ENCODE results near the gene SHLD2. TPM values are rescaled to one million over a fixed set of nuclear protein-coding genes. Genes with fewer than 3 reads are reported as not detected.
A peak's percentile ranks its signal among the peaks of the same experiment; 100 is the strongest.

The SHLD2 gene
- total RNA-seq, 2 experiments from 2014 or later, result 34.3 to 37.3 TPM

DNA sequence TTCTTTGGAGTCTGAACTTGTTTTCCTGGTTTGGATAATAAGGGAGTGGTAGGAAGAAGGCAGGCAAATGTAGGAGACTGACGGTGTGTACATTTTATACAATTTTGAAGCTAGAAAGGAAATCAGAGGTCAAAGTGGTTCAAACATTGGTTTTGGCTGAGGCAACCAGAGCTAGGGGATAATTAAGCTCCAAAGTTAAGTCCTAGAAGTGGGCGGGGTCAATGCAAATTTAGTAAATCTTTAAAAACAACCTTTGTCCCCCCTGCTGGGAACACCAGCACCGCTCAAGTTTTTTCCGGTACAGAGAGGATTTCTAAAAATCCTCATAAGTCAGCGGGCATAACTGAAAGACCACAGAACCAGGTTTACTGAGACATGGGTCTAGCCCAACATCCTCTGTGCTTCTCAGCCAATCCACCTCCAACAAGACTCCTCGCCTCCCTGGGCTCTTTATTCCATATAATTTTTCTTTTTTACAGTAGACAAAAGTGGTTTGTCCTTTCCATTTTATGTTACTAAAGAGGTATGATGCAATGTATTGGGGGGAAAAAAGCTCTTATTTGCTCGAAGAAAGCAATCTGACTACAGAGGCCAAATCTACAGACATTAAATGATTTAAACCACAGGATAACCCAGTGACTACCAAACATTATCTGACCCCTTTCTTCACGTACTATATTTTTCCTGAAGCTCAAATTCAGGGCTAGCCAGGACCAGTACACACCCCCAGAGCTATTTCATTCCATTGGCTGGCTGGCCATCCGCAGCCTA is 2.0 kb upstream of the SHLD2 start:
- ChIA-PET POLR2A (interaction anchor here (0.5 to 2.1 kb wide), 6 partner anchors 9 to 116 kb away, joined by 3 to 7 read pairs (median 4); no protein-coding TSS in a partner anchor), CTCF (ENCODE audit: unreplicated experiment) (no interaction called here)
- peak; percentile 54 for DNase-seq (ENCODE audit: low spot score)
- peaks cover 28% of the 10 kb centered on the region for H4K20me1 ChIP-seq (ENCODE audit: insufficient read depth, low read length)
- H3K4me1 ChIP-seq (ENCODE audit: insufficient read depth, low read length, poor library complexity, severe bottlenecking), result peaks cover 44% of the 10 kb centered on the region
- BruUV-seq (replicated peaks), result TSS peak; percentile 54
- peak overlapping the region; percentile 89 for H3K4me2 ChIP-seq (ENCODE audit: low read length)
- H2AFZ ChIP-seq (ENCODE audit: low read length), result no peak overlapping the region
- intact Hi-C loops (cut with micrococcal nuclease; ENCODE audit: unreplicated experiment), result loop anchor here (10.0 kb wide), 3 partner anchors 698 to 1902 kb away; partner anchors contain the start of genes FAS and STAMBPL1
- peak overlapping the region; percentile 78 for H3K27ac ChIP-seq (ENCODE audit: low read depth, low read length, poor library complexity, severe bottlenecking)
- peaks cover 44% of the 10 kb centered on the region for H3K36me3 ChIP-seq (ENCODE audit: insufficient read depth, low read length)
- no peaks in the 10 kb centered on the region for H3K9me2 ChIP-seq (ENCODE audit: insufficient read depth, low read length)
- TF ChIP-seq, protein P1, sequence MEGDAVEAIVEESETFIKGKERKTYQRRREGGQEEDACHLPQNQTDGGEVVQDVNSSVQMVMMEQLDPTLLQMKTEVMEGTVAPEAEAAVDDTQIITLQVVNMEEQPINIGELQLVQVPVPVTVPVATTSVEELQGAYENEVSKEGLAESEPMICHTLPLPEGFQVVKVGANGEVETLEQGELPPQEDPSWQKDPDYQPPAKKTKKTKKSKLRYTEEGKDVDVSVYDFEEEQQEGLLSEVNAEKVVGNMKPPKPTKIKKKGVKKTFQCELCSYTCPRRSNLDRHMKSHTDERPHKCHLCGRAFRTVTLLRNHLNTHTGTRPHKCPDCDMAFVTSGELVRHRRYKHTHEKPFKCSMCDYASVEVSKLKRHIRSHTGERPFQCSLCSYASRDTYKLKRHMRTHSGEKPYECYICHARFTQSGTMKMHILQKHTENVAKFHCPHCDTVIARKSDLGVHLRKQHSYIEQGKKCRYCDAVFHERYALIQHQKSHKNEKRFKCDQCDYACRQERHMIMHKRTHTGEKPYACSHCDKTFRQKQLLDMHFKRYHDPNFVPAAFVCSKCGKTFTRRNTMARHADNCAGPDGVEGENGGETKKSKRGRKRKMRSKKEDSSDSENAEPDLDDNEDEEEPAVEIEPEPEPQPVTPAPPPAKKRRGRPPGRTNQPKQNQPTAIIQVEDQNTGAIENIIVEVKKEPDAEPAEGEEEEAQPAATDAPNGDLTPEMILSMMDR (conservative IDR thresholded peaks at IDR 0.05; ENCODE audit: low read length), result no peak
- no peak for TF ChIP-seq EZH2phosphoT487 (IDR thresholded peaks at IDR 0.05; ENCODE audit: borderline replicate concordance, low read depth, low read length)
- peaks cover 76% of the 10 kb centered on the region for H3K79me2 ChIP-seq (ENCODE audit: insufficient read depth, low read depth, low read length)
- H3K4me3 ChIP-seq (ENCODE audit: low read depth, low read length, poor library complexity, severe bottlenecking), result peak overlapping the region; percentile 92
- no peaks in the 10 kb centered on the region for H3K9me3 ChIP-seq (ENCODE audit: low read length)

GRCh38 chr10:87093632-87094372 is 1.2 kb upstream of the SHLD2 start:
- Histone ChIP-seq H3K27ac (ENCODE audit: low read depth, low read length, poor library complexity, severe bottlenecking) (peak overlapping the region; percentile 78), H3K9me2 (ENCODE audit: insufficient read depth, low read length) (no peaks in the 10 kb centered on the region), H2AFZ (ENCODE audit: low read length) (peak overlapping the region; percentile 60; the same call in 1 of the 2 replicates), H3K36me3 (ENCODE audit: insufficient read depth, low read length) (peaks cover 43% of the 10 kb centered on the region), H3K4me1 (ENCODE audit: insufficient read depth, low read length, poor library complexity, severe bottlenecking) (peaks cover 44% of the 10 kb centered on the region), H3K4me3 (ENCODE audit: low read depth, low read length, poor library complexity, severe bottlenecking) (peak overlapping the region; percentile 92), H3K79me2 (ENCODE audit: insufficient read depth, low read depth, low read length) (peaks cover 68% of the 10 kb centered on the region), H3K4me2 (ENCODE audit: low read length) (peak overlapping the region; percentile 89), H4K20me1 (ENCODE audit: insufficient read depth, low read length) (peaks cover 28% of the 10 kb centered on the region), H3K9me3 (ENCODE audit: low read length) (no peaks in the 10 kb centered on the region)
- ChIA-PET CTCF (ENCODE audit: unreplicated experiment) (no interaction called here), POLR2A (interaction anchor here (0.5 to 2.1 kb wide), 2 partner anchors 16 to 117 kb away, joined by 5 to 7 read pairs; no protein-coding TSS in a partner anchor)
- TF ChIP-seq, protein P1 (conservative IDR thresholded peaks at IDR 0.05; ENCODE audit: low read length), result no peak
- no peak for TF ChIP-seq EZH2phosphoT487 (IDR thresholded peaks at IDR 0.05; ENCODE audit: borderline replicate concordance, low read depth, low read length)
- no TSS peak for BruUV-seq (replicated peaks)
- intact Hi-C loops (cut with micrococcal nuclease; ENCODE audit: unreplicated experiment), result loop anchor here (10.0 kb wide), 3 partner anchors 699 to 1901 kb away; partner anchors contain the start of genes FAS and STAMBPL1
- DNase-seq (ENCODE audit: low spot score), result peak; percentile 71

Data from OCI-LY7 (cell line).